ENCODE measurements around the gene GRPEL1.

DNA sequence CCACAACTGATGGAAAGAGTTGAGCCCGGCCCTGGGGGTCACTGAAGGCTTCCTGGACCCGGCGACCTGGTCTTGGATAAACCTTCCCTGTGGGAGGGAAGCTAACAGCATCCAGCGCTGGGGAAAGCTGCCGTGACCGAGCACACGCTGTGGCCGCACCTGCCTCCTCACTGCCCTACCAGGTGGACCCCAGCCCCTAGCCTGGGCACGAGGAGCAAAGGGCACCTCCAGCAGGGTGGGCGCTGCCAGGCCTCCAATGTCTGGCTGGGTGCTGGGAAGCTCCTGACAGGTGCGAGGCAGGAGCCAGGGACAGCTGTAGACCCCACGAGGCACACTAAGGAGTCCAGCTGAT, 16.7 kb downstream of the GRPEL1 start:
- TF ChIP-seq EZH2 (IDR thresholded peaks at IDR 0.05; ENCODE audit: borderline replicate concordance, insufficient read depth, low read length, poor library complexity, severe bottlenecking) = no peak
- TF ChIP-seq, protein P1, sequence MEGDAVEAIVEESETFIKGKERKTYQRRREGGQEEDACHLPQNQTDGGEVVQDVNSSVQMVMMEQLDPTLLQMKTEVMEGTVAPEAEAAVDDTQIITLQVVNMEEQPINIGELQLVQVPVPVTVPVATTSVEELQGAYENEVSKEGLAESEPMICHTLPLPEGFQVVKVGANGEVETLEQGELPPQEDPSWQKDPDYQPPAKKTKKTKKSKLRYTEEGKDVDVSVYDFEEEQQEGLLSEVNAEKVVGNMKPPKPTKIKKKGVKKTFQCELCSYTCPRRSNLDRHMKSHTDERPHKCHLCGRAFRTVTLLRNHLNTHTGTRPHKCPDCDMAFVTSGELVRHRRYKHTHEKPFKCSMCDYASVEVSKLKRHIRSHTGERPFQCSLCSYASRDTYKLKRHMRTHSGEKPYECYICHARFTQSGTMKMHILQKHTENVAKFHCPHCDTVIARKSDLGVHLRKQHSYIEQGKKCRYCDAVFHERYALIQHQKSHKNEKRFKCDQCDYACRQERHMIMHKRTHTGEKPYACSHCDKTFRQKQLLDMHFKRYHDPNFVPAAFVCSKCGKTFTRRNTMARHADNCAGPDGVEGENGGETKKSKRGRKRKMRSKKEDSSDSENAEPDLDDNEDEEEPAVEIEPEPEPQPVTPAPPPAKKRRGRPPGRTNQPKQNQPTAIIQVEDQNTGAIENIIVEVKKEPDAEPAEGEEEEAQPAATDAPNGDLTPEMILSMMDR (IDR thresholded peaks at IDR 0.05; ENCODE audit: poor library complexity, severe bottlenecking) = no peak

All from neural cell (in vitro differentiated cells).